ENCODE measurements around the gene ATP9B.

Gene ATP9B

GRCh38 chr18:79329786-79330185 lies 260.6 kb downstream of the ATP9B start:
- no peak for DNase-seq (ENCODE audit: low read depth)

GRCh38 chr18:79332646-79333045 lies 263.5 kb downstream of the ATP9B start:
- no peak for DNase-seq (ENCODE audit: low read depth)

- no peak for DNase-seq (ENCODE audit: low read depth)
Measured at GRCh38 chr18:79333046-79333445, 263.9 kb downstream of the ATP9B start.

DNA sequence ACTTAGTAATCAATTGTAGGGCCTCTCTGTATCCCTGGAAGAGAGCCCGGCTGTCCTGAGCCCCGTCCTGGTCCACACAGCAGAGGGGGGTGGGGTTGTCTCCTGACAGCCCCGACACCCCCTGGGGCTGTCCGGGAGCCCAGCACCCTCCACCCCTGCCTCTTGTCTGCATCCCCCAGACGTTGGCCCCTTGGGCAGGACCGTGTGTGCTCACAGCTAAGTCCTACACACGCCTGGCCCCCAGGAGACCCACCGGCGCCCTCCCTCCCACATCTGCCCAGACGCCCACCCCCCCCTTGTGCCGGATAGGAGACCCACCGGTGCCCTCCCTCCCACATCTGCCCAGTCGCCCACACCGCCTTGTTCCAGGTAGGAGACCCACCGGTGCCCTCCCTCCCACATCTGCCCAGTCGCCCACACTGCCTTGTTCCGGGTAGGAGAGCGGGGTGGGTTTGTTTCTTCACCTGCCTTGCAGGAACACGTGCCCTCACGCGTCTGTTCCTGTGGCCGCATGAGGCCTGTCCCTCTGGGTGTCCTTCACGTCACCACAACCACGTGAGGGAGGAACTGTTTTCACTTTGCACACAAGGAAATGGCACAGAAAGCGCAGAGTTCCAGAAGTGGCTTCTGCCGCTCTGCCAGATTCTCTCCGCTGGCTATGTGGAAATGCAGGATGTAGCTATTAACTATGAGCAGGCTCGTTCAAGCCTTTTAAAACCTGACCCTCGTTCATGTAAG lies 265.5 kb downstream of the ATP9B start:
- DNase-seq (ENCODE audit: low read depth), result no peak

DNA sequence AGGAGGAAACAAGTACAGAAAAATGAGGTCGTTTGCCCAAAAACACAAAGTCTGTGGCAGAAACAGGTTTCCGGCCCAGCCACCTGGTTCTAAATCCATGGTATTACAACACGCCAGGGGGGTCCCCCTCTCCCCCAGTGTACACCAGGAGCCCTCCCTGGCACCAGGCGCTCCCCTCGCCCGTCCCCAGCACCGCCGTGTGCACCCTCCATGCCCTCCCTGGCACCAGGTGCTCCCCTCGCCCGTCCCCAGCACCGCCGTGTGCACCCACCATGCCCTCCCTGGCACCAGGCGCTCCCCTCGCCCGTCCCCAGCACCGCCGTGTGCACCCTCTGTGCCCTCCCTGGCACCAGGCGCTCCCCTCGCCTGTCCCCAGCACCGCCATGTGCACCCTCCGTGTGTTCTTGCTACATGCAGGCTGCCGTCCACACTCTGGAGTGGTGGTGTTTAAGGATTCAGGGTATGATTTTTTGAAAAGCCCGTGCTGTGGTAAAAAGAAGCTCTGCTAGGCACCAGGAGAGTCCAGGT lies 266.7 kb downstream of the ATP9B start:
- DNase-seq (ENCODE audit: low read depth), result no peak

DNA sequence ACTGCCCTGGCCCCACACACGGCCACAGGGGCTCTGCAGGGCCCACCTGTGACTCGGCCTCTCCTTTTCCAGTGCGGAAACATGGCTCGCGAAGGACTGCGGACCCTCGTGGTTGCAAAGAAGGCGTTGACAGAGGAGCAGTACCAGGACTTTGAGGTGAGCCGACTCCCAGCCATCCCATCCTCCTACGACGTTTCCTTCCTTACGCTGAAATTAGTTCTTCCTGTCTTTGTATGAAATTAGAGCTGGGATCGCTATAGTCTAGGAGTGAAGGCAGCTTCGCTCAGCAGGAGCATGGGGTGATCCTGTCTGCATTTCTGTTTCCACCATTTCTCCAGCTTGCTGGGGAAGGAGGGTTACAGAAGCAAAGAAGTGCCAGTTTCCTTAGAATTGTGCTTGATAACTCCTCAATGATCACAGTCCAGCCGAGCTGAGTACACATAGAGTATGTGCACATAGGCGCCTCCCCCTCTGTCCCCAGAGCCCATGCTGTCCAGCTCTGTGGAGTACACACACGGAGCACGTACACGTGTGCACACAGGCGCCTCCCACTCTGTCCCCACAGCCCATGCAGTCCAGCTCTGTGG lies 267.5 kb downstream of the ATP9B start:
- DNase-seq (ENCODE audit: low read depth), result no peak

DNA sequence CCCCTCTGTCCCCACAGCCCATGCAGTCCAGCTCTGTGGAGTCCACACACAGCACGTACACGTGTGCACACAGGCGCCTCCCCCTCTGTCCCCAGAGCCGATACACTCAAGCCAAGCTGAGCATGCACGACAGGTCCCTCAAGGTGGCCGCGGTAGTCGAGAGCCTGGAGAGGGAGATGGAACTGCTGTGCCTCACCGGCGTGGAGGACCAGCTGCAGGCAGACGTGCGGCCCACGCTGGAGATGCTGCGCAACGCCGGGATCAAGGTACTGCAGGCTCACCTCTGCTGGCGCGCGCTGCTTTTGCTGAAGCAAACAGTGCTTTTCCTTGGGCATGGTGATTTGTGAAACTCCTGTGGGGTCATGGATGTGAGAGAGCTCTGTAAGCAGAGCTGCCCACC lies 268.0 kb downstream of the ATP9B start:
- DNase-seq (ENCODE audit: low read depth), result no peak

DNA sequence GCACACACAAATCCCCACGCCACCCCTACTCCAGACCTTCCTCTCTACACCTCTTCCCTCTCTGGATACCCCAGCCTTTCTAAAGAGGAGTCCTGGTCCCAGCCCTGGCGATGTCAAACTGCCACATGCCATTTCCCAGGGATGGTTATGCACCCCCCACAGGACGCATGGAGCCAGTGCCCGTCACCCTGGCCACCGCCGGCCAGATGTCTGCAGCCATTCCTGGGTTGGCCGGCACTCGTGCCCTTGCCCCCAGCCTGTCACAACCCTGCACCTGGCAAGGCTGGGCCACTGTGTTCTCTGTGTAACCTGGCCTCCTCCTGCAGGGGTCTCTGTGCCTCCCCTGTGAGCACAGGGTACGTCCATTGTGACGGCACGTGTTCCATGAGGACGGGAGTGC lies 268.4 kb downstream of the ATP9B start:
- DNase-seq (ENCODE audit: low read depth), result no peak

DNA sequence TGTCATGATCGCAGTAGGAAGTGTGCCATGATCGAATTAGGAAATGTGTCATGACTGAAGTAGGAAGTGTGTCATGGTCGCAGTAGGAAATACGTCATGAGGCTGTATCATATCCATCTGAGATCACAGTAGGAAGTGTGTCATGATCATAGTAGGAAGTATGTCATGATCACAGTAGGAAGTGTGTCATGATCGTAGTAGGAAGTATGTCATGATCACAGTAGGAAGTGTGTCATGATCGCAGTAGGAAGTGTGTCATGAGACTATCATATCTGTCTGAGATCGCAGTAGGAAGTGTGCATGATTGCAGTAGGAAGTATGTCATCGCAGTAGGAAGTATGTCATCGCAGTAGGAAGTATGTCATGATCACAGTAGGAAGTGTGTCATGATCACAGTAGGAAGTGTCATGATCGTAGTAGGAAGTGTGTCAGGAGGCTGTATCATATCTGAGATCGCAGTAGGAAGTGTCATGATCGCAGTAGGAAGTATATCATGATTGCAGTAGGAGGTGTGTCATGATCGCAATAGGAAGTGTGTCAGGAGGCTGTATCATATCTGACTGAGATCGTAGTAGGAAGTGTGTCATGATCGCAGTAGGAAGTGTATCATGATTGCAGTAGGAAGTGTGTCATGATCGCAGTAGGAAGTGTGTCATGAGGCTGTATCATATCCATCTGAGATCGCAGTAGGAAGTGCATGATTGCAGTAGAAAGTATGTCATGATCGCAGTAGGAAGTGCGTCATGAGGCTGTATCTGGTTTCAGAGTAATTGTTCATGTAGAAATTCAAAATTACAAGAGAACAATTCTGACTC lies 270.1 kb downstream of the ATP9B start:
- no peak for DNase-seq (ENCODE audit: low read depth)

DNA sequence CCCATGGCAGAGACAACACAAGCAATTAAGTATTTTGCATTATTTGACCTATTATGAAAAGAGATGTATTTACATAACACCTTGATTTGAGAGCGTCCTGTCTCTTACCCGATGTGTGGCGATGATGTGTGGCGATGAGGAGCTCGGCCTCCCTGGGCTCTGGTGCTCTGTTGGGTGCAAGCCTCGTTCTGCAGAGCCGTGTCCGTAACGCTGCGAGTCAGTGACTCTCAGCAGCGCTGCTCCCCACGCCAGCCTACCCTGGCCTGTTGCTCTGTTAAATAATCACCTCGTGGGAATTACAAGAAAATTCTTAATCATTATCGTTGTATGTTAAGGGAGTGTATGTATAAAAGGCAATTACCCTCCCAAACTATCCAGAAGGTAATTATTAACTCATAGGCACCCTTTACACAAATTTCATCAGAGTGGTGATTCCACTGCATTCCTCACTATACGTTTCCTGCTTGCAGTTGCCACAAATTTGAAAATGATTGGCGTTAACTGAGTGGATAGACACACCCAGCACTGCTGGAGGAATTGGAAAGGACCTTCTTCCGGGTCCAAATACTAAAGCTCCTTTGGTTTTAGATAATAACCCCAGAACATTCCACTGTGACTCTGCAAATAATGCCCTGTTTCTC lies 274.5 kb downstream of the ATP9B start:
- DNase-seq (ENCODE audit: low read depth), result no peak

DNA sequence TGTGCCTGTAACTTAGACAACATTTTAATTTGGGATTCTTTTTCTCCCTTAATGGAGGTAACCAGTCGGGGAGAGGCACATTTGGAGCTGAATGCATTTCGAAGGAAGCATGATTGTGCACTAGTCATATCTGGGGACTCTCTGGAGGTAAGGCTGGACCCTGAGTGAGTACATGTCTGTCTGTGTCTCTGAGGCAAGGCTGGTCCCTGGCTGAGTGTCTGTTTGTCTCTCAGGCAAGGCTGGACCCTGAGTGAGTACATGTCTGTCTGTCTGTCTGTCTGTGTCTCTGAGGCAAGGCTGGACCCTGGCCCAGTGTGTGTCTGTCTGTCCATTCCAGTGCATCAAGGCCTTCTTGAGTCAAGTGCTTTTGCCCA lies 275.0 kb downstream of the ATP9B start:
- DNase-seq (ENCODE audit: low read depth), result no peak

- no peak for DNase-seq (ENCODE audit: low read depth)
Measured at GRCh38 chr18:79345366-79345765, 276.2 kb downstream of the ATP9B start.

DNA sequence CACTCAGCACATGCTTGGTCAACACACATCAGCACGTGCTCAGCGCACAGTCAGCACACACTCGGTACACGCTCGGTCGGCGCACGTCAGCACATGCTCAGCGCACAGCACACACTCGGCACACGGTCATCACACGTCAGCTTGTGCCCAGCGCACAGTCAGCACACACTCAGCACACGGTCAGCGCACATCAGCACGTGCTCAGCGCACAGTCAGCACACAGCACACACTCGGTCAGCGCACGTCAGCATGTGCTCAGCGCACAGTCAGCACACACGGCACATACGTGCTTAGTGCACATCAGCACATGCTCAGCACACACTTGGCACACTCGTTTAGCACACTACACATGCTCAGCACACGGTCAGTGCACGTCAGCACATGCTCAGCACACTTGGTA lies 276.8 kb downstream of the ATP9B start:
- no peak for DNase-seq (ENCODE audit: low read depth)

DNA sequence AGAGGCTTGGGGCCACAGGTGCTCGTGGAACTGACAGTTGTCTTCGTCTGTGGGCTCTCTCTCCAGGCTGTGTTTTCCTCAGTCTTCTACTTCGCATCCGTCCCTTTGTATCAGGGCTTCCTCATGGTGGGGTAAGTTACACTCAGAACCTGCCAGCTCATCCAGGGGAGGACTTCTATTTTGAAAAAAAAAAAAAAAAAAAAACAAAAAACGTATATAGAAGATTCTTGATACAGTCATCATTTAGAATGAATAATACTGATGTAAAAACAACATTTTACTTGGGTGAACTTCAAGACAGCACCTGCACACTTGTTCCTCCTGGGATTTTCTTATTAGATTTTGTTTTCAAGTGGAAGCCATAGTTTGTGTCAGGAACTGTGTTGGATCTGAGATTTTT lies 278.9 kb downstream of the ATP9B start:
- no peak for DNase-seq (ENCODE audit: low read depth)

DNA sequence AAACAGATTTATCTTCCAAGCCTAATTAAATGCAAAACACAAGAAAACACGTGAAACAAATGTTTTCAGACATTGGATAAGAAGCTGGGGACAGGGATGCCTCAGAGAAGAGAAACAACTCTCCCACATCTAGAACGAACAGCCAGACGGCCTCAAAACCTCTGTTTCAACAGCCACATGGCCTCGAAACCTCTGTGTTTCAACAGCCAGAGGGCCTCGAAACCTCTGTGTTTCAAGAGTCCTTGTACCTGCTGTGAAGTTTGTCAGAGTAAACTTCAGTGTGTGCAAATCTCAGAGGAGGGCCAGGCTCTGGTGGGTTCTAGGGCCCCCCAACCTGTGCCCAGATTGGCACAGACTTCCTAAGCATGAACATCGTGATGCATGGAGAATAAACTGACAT lies 283.2 kb downstream of the ATP9B start:
- no peak for DNase-seq (ENCODE audit: low read depth)

GRCh38 chr18:79353267-79353666 lies 284.1 kb downstream of the ATP9B start:
- DNase-seq (ENCODE audit: low read depth), result no peak

- no peak for DNase-seq (ENCODE audit: low read depth)
Measured at GRCh38 chr18:79354350-79354749, 285.2 kb downstream of the ATP9B start.

DNA sequence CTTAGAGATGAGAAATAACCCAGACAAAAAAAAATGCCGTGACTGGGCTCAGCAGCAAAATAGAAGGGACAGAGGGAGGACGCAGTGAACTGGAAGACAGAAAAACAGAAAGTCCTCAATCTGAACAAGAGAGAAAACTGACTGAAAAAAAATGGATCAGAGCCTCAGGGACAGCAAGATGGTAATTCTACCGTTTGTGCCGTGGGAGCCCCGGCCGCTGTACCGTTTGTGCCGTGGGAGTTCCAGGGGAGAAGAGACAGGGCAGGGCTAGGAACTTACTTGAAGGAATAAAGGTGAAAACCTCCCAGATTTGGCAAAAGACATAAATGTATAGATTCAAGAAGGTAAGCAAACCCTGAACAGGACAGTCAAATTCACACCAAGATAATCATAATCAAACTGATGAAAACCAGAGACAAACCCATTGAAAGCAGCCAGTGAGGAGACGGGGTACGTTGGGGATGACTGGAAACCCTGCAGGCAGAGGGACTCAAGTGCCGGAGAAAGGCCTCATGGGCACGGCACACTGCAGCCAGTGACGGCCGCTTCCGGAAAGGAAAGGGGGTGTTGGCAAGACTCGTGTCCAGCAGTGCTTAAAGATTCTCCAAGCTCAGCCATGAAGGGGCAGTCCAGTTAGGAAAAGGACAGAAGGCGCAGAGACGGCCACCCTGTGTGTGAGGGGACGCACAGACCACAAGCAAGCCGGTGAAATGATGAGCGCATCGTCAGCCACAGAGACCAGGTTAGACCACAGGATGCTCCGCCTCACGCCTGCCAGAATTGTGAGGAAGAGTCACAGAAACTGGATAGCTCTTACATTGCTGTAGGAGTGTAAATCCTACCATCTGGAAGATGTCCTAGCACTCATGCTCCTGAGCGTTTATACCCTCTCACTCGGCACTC lies 286.5 kb downstream of the ATP9B start:
- no peak for DNase-seq (ENCODE audit: low read depth)

DNA sequence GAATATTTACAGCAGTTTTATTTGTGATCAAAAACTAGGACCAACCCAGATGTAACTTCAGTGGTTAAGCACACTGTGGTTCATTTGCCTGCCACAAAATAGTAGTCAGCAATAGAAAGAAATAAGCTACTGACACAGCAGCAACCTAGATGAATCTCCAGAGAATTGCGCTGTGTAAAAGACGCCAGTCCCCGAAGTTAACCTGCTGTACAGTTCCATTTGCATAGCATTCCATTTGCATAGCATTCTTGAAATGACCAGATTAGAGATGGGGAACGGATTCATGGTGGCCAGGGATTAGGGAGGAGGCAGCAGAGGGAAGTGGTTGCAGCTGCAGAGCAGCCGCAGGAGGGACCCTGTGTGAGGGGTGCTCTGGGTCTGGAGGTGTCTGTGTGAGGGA lies 287.2 kb downstream of the ATP9B start:
- no peak for DNase-seq (ENCODE audit: low read depth)

DNA sequence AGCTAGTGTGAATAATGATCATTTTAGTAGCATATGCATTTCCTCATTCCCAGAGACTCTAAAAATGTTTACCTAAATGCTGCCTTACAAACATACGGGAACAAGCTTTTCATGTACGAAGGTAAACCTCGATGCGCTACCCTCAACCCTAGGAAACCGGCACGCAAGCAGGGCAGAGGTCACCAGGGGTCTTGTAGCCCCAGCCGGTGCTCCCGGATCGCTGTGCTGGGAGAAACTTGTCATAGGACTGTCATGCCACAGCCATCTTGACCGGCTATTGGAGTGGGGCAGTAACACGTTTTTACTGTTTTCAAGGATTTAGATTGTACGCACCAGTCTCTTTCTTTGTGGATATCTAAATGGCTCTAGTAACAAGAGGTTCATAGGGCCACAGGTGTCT lies 291.7 kb downstream of the ATP9B start:
- no peak for DNase-seq (ENCODE audit: low read depth)

DNA sequence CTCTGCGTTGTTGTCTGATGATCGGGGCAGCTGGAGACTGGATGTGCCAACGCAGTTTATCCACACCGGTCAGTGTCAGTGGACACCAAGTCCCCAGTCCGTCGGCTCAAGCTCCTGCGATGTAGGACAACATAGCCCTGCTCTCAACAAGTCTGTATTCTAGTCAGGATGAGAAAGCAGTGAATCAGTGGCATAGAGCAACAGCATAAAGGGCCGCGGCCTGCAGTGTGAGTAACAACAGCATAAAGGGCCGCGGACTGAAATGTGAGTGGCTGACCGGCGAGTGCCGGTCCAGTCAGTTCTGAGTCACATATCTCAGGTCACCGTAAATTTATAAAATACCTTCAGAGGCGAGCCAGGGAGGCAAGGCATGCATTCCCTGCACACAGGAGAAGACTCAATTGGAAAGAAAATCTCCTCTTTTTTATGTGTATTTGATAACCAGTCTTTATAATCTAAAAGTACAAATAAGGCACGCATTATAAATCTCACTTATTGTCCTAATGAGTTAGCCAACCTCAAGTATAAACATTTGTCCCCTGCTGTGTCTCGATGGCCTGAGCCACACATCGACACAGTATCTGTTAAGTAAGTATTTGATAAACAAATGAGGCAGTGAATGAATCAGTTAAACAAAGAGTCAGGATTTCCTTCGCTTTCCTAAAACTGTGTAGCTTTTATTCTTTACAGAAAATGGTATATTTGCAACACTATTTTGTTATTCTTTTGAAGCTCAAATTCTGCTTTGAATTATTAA lies 292.8 kb downstream of the ATP9B start:
- no peak for DNase-seq (ENCODE audit: low read depth)
